ENCODE results near the gene USH2A. TPM values are rescaled to one million over a fixed set of nuclear protein-coding genes. Genes with fewer than 3 reads are reported as not detected.

USH2A gene
- total RNA-seq, 1 donor from 2014 or later: not detected

- TF ChIP-seq CTCF (IDR thresholded peaks at IDR 0.05): no peak
- intact Hi-C loops (cut with DNase I): no loop called here
- ATAC-seq: no peak
Measured at GRCh38 chr1:215877452-215877951, 545.7 kb downstream of the USH2A start.

GRCh38 chr1:215875712-215876111 is 547.5 kb downstream of the USH2A start:
- Histone ChIP-seq H3K4me1 (no peaks in the 10 kb centered on the region), H3K27me3 (no peaks in the 10 kb centered on the region), H3K9me3 (no peaks in the 10 kb centered on the region), H3K36me3 (no peaks in the 10 kb centered on the region), H3K4me3 (no peak overlapping the region), H3K27ac (no peak overlapping the region)
- TF ChIP-seq CTCF (IDR thresholded peaks at IDR 0.05): no peak
- intact Hi-C loops (cut with DNase I): no loop called here
- DNase-seq (no peak), ATAC-seq (no peak)

More at GRCh38 chr1:215877452-215877951, 545.7 kb downstream of the USH2A start:
- Histone ChIP-seq H3K4me1 (no peaks in the 10 kb centered on the region), H3K36me3 (no peaks in the 10 kb centered on the region), H3K9me3 (no peaks in the 10 kb centered on the region), H3K27ac (no peak overlapping the region), H3K4me3 (no peak overlapping the region), H3K27me3 (no peaks in the 10 kb centered on the region)
- DNase-seq: no peak

GRCh38 chr1:215875236-215875635 is 548.0 kb downstream of the USH2A start:
- Histone ChIP-seq H3K4me3 (no peak overlapping the region), H3K4me1 (no peaks in the 10 kb centered on the region), H3K36me3 (no peaks in the 10 kb centered on the region), H3K27me3 (no peaks in the 10 kb centered on the region), H3K27ac (no peak overlapping the region), H3K9me3 (no peaks in the 10 kb centered on the region)
- TF ChIP-seq CTCF (IDR thresholded peaks at IDR 0.05): no peak
- intact Hi-C loops (cut with DNase I): no loop called here
- DNase-seq: no peak
- ATAC-seq: no peak

GRCh38 chr1:215872658-215873057 is 550.6 kb downstream of the USH2A start:
- intact Hi-C loops (cut with DNase I): no loop called here
- ATAC-seq (no peak), DNase-seq (no peak)
- Histone ChIP-seq H3K36me3 (no peaks in the 10 kb centered on the region), H3K27ac (no peak overlapping the region), H3K4me1 (no peaks in the 10 kb centered on the region), H3K9me3 (no peaks in the 10 kb centered on the region), H3K27me3 (no peaks in the 10 kb centered on the region), H3K4me3 (no peak overlapping the region)
- no peak for TF ChIP-seq CTCF (IDR thresholded peaks at IDR 0.05)

- H3K27me3 ChIP-seq: no peaks in the 10 kb centered on the region
- H3K4me1 ChIP-seq: no peaks in the 10 kb centered on the region
- ATAC-seq (no peak), DNase-seq (no peak)
- H3K27ac ChIP-seq: no peak overlapping the region
- no peak for TF ChIP-seq CTCF (IDR thresholded peaks at IDR 0.05)
- H3K4me3 ChIP-seq: no peak overlapping the region
- intact Hi-C loops (cut with DNase I): no loop called here
- H3K9me3 ChIP-seq: no peaks in the 10 kb centered on the region
- H3K36me3 ChIP-seq: no peaks in the 10 kb centered on the region
Measured at GRCh38 chr1:215868500-215868899, 554.7 kb downstream of the USH2A start.

- H3K27ac ChIP-seq: no peak overlapping the region
- intact Hi-C loops (cut with DNase I): no loop called here
- no peaks in the 10 kb centered on the region for H3K9me3 ChIP-seq
- ATAC-seq: no peak
- H3K27me3 ChIP-seq: no peaks in the 10 kb centered on the region
- H3K36me3 ChIP-seq: no peaks in the 10 kb centered on the region
- no peak for TF ChIP-seq CTCF (IDR thresholded peaks at IDR 0.05)
- no peak for DNase-seq
- H3K4me3 ChIP-seq: no peak overlapping the region
- no peaks in the 10 kb centered on the region for H3K4me1 ChIP-seq
Measured at GRCh38 chr1:215865060-215865459, 558.2 kb downstream of the USH2A start.
